Mesenchymal stem cell (in vitro differentiated cells and primary cell): Measurements from ENCODE around the gene RNF220.

Experiments used
- DNase-seq: peaks from one replicate; pipeline ENCODE4 v3.0.0-alpha.2; 2013
- H2AFZ ChIP-seq: one replicate; pipeline ENCODE4 v1.6.1; 2013; ENCODE audit warnings: low read depth, mild to moderate bottlenecking, control low read depth, inconsistent platforms, low read length, moderate library complexity
- H2AK5ac ChIP-seq: 2 replicates; pipeline ENCODE4 v1.6.1; 2013; ENCODE audit warnings: low read length, moderate library complexity, mild to moderate bottlenecking, inconsistent platforms; ENCODE audit not compliant: severe bottlenecking
- H2BK120ac ChIP-seq: one replicate; pipeline ENCODE4 v1.6.1; 2013; ENCODE audit warnings: low read depth, mild to moderate bottlenecking, inconsistent platforms, low read length, moderate library complexity
- H2BK12ac ChIP-seq, 2 experiments: one replicate each; pipeline ENCODE4 v1.6.1; 2013; ENCODE audit warnings: inconsistent platforms in 2 of 2, low read length in 2 of 2, mild to moderate bottlenecking in 2 of 2, moderate library complexity in 2 of 2, control low read depth in 1 of 2
- H2BK15ac ChIP-seq: one replicate; pipeline ENCODE4 v1.6.1; 2013; ENCODE audit warnings: mild to moderate bottlenecking, low read depth, inconsistent platforms; ENCODE audit not compliant: poor library complexity, severe bottlenecking
- H2BK5ac ChIP-seq: 2 replicates; pipeline ENCODE4 v1.6.1; 2013; ENCODE audit warnings: low read depth, mild to moderate bottlenecking, low read length, control low read depth, inconsistent platforms; ENCODE audit not compliant: poor library complexity, severe bottlenecking
- H3K14ac ChIP-seq, 2 experiments: one replicate each; pipeline ENCODE4 v1.6.1; 2013; ENCODE audit warnings: inconsistent platforms in 2 of 2, low read length in 2 of 2, control low read depth in 1 of 2, mild to moderate bottlenecking in 1 of 2, moderate library complexity in 1 of 2
- H3K18ac ChIP-seq, 2 experiments: one replicate each; pipeline ENCODE4 v1.6.1; 2013; ENCODE audit warnings: inconsistent platforms in 2 of 2, low read length in 2 of 2, control low read depth in 1 of 2, low read depth in 1 of 2, mild to moderate bottlenecking in 1 of 2
- H3K23ac ChIP-seq, 2 experiments: one replicate each; pipeline ENCODE4 v1.6.1; 2013; ENCODE audit warnings: inconsistent platforms in 2 of 2, low read length in 2 of 2, mild to moderate bottlenecking in 2 of 2, moderate library complexity in 2 of 2, control low read depth in 1 of 2
- H3K27ac ChIP-seq: 2 replicates; pipeline ENCODE4 v1.5.1; 2013; ENCODE audit warnings: mild to moderate bottlenecking, moderate library complexity, low read length, control low read depth, inconsistent platforms; ENCODE audit not compliant: poor library complexity, severe bottlenecking
- H3K27me3 ChIP-seq, 2 experiments: 2 replicates each; pipeline versions ENCODE4 v1.6.1 to v1.7.0; 2013; ENCODE audit warnings: low read length in 2 of 2, mild to moderate bottlenecking in 2 of 2, moderate library complexity in 2 of 2, control low read depth in 1 of 2, inconsistent platforms in 1 of 2; ENCODE audit not compliant: control insufficient read depth in 1 of 2, insufficient read depth in 1 of 2
- H3K36me3 ChIP-seq, 2 experiments: 2 replicates each; pipeline versions ENCODE4 v1.6.1 to v1.7.0; 2013; ENCODE audit warnings: low read length in 2 of 2, control low read depth in 1 of 2, inconsistent platforms in 1 of 2, low read depth in 1 of 2, mild to moderate bottlenecking in 1 of 2; ENCODE audit not compliant: insufficient read depth in 2 of 2, control insufficient read depth in 1 of 2
- H3K4ac ChIP-seq, 2 experiments: one replicate each; pipeline ENCODE4 v1.6.1; 2013; ENCODE audit warnings: inconsistent platforms in 2 of 2, low read length in 2 of 2, mild to moderate bottlenecking in 2 of 2, moderate library complexity in 2 of 2, control low read depth in 1 of 2, low read depth in 1 of 2
- H3K4me1 ChIP-seq: 2 replicates; pipeline ENCODE4 v1.6.1; 2013; ENCODE audit warnings: low read depth, low read length, control low read depth; ENCODE audit not compliant: control insufficient read depth, insufficient read depth
- H3K4me2 ChIP-seq: 2 replicates; pipeline ENCODE4 v1.6.1; 2013; ENCODE audit warnings: low read length, mild to moderate bottlenecking, inconsistent platforms; ENCODE audit not compliant: poor library complexity, severe bottlenecking
- H3K4me3 ChIP-seq, 2 experiments: 2 replicates each; pipeline versions ENCODE4 v1.5.1 to v1.7.0; 2013; ENCODE audit warnings: low read length in 2 of 2, mild to moderate bottlenecking in 2 of 2, control low read depth in 1 of 2, low read depth in 1 of 2; ENCODE audit not compliant: insufficient read depth in 1 of 2
- H3K79me1 ChIP-seq: replicated peaks from 2 replicates; pipeline ENCODE4 v1.6.1; 2013; ENCODE audit warnings: mild to moderate bottlenecking, control low read depth, low read length, inconsistent platforms; ENCODE audit not compliant: poor library complexity, severe bottlenecking
- H3K9ac ChIP-seq: 2 replicates; pipeline ENCODE4 v1.7.0; 2013; ENCODE audit warnings: mild to moderate bottlenecking, low read length, moderate library complexity
- H3K9me3 ChIP-seq: 2 replicates; pipeline ENCODE4 v1.7.0; 2013; ENCODE audit warnings: mild to moderate bottlenecking, low read length; ENCODE audit not compliant: control insufficient read depth
- H4K8ac ChIP-seq: one replicate; pipeline ENCODE4 v1.6.1; 2013; ENCODE audit warnings: inconsistent platforms, mild to moderate bottlenecking, low read length, moderate library complexity
- H4K91ac ChIP-seq: one replicate; pipeline ENCODE4 v1.6.1; 2013; ENCODE audit warnings: mild to moderate bottlenecking, low read length, inconsistent platforms
- WGBS: methylation state at CpG from one replicate; pipeline ENCODE4 v1.1.7; 2013; ENCODE audit warnings: mixed read lengths; 5-methylcytosine and 5-hydroxymethylcytosine counted together

RNF220 gene

DNA sequence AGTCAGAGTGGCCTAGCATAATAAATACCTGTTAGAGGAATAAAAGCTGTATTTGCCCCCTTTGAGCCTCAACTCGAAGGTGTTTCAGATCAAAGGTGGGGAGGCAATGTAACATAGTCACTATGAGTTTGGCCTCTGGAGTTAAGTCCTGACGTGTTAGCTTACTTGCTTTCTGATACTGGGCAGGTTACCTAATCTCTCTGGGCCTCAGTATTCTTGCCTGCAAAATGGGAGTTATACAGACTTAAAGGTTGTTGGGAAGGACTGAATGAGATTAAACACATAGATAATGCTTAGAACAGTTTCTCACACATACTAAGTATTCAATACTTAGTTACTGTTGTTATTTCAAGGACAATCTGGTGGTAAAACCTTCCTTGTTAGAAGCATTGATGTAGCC, 15.5 kb downstream of the RNF220 start:
- no peak overlapping the region for H4K91ac ChIP-seq
- no peaks in the 10 kb centered on the region for H3K79me1 ChIP-seq
- WGBS = 78% methylated on average over 2 of the region's 2 CpGs
- H3K18ac ChIP-seq = no peak overlapping the region
- no peak overlapping the region for H3K23ac ChIP-seq
- H3K4me2 ChIP-seq = no peak overlapping the region
- no peaks in the 10 kb centered on the region for H3K36me3 ChIP-seq
- H3K4me1 ChIP-seq = peaks cover 19% of the 10 kb centered on the region
- H3K27me3 ChIP-seq = peaks cover 80 to 93% of the 10 kb centered on the region in 2 experiments
- H3K9ac ChIP-seq = no peak overlapping the region
- H3K4me3 ChIP-seq = no peak overlapping the region
- no peak overlapping the region for H4K8ac ChIP-seq
- no peak overlapping the region for H3K4ac ChIP-seq
- no peak overlapping the region for H2BK5ac ChIP-seq
- H2BK120ac ChIP-seq = no peak overlapping the region
- H3K14ac ChIP-seq = no peak overlapping the region
- H3K9me3 ChIP-seq = peaks cover 3% of the 10 kb centered on the region
- no peak overlapping the region for H2BK15ac ChIP-seq
- no peak overlapping the region for H2AK5ac ChIP-seq
- H3K27ac ChIP-seq = no peak overlapping the region
- no peak overlapping the region for H2BK12ac ChIP-seq
- DNase-seq = no peak
- H2AFZ ChIP-seq = no peak overlapping the region

- Histone ChIP-seq H3K14ac (no peak overlapping the region), H3K4me2 (no peak overlapping the region), H3K36me3 (no peaks in the 10 kb centered on the region), H3K9me3 (peaks cover 3% of the 10 kb centered on the region), H3K4me3 (no peak overlapping the region), H2AK5ac (no peak overlapping the region), H4K91ac (no peak overlapping the region), H3K79me1 (no peaks in the 10 kb centered on the region), H3K27me3 (peaks cover 80 to 93% of the 10 kb centered on the region in 2 experiments), H3K18ac (no peak overlapping the region), H2BK5ac (no peak overlapping the region), H3K4me1 (peaks cover 19% of the 10 kb centered on the region), H2BK12ac (no peak overlapping the region), H3K27ac (no peak overlapping the region), H3K9ac (no peak overlapping the region), H3K4ac (no peak overlapping the region), H2BK120ac (no peak overlapping the region), H2AFZ (no peak overlapping the region), H3K23ac (no peak overlapping the region), H2BK15ac (no peak overlapping the region), H4K8ac (no peak overlapping the region)
- no peak for DNase-seq
- WGBS = 7% methylated on average over 3 of the region's 4 CpGs
These were observed 16.4 kb downstream of the RNF220 start for GRCh38 chr1:44421446-44421884.

GRCh38 chr1:44422161-44422560, 17.1 kb downstream of the RNF220 start:
- no peak overlapping the region for H2BK120ac ChIP-seq
- DNase-seq = no peak
- H3K18ac ChIP-seq = no peak overlapping the region
- H3K9ac ChIP-seq = no peak overlapping the region
- no peak overlapping the region for H2AFZ ChIP-seq
- H2BK5ac ChIP-seq = no peak overlapping the region
- peaks cover 19% of the 10 kb centered on the region for H3K4me1 ChIP-seq
- no peak overlapping the region for H2BK12ac ChIP-seq
- H3K4ac ChIP-seq = no peak overlapping the region
- H2BK15ac ChIP-seq = no peak overlapping the region
- no peak overlapping the region for H3K4me3 ChIP-seq
- no peak overlapping the region for H4K91ac ChIP-seq
- no peak overlapping the region for H2AK5ac ChIP-seq
- no peaks in the 10 kb centered on the region for H3K36me3 ChIP-seq
- 19% methylated on average over 6 of the region's 6 CpGs for WGBS
- H3K79me1 ChIP-seq = no peaks in the 10 kb centered on the region
- no peak overlapping the region for H3K14ac ChIP-seq
- H3K27ac ChIP-seq = no peak overlapping the region
- peaks cover 80 to 92% of the 10 kb centered on the region in 2 experiments for H3K27me3 ChIP-seq
- H3K4me2 ChIP-seq = no peak overlapping the region
- no peak overlapping the region for H4K8ac ChIP-seq
- H3K9me3 ChIP-seq = peaks cover 3% of the 10 kb centered on the region
- no peak overlapping the region for H3K23ac ChIP-seq

DNA sequence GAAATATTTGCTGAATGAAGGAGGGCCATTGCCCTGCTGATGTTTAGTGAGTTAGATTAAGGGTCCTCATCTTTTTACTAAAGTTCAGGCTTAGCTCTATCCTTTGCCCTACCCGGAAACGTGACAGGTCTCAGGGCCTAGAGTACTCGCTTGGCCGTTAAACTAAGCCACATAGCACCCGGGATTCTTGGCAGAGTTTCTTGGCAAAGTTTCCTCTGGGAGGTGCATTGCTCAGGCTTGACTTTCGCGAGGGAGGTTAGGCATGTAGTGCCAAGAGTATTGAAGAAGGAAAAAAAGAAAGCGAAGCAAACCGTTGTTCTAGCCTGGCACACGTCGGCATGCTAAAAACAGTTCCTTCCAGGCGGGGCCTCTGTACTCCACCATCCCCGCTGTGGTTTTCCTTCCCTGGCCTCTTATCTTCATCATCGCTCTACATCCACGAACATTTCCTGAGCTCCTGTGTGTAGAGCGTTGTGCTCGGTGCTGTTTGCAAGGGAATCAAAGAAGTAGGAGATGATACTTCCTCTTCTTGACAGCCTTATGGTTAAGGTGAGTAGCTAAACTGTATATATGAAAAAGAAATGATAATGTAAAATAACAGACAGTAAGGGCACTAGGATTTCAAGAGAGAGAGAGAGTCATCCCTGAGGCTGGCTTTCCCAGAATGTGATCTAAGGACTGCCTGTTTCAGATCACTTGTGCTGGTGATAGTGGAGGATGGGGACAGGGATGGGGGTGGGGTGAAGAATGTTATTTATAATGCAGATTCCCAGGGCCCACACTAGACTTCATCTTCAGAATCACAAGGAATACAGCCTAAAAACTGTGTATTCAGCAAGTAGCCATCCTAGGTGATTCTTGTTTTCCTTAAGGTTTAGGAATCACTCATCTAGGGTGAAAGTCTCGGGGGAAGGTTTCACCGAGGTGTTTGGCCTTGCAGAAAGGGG, 18.8 kb downstream of the RNF220 start:
- Histone ChIP-seq H2BK15ac (no peak overlapping the region), H2AFZ (no peak overlapping the region), H3K4ac (no peak overlapping the region), H3K23ac (no peak overlapping the region), H3K4me3 (peak overlapping the region in 1 of 2 experiments; percentile 39), H3K4me2 (no peak overlapping the region), H3K79me1 (no peaks in the 10 kb centered on the region), H4K91ac (no peak overlapping the region), H3K18ac (no peak overlapping the region), H3K4me1 (peaks cover 8% of the 10 kb centered on the region), H3K9me3 (peaks cover 3% of the 10 kb centered on the region), H2BK12ac (no peak overlapping the region), H3K27ac (no peak overlapping the region), H3K14ac (no peak overlapping the region), H3K9ac (no peak overlapping the region), H3K27me3 (peaks cover 80 to 96% of the 10 kb centered on the region in 2 experiments), H4K8ac (no peak overlapping the region), H2BK120ac (no peak overlapping the region), H2BK5ac (no peak overlapping the region), H2AK5ac (no peak overlapping the region), H3K36me3 (no peaks in the 10 kb centered on the region)
- DNase-seq = no peak
- 65% methylated on average over 13 of the region's 19 CpGs for WGBS
